Stomach smooth muscle (tissue), 2 donors: ENCODE results near the gene RAP1GDS1.
"Not testable (repeated sequence)": the region's sequence is repeated elsewhere in the genome, so short reads cannot be mapped to it uniquely, and the experiment has no call there.

ENCODE experiments used
- H3K27ac ChIP-seq: one replicate; pipeline ENCODE4 v1.7.0; 2013; ENCODE audit warnings: mild to moderate bottlenecking, low read length, inconsistent platforms
- H3K27me3 ChIP-seq, 2 donors: one replicate each; pipeline ENCODE4 v1.7.0; 2013; ENCODE audit warnings: low read length in 2 of 2; ENCODE audit not compliant: insufficient read depth in 2 of 2, control insufficient read depth in 1 of 2
- H3K36me3 ChIP-seq, 2 donors: one replicate each; pipeline ENCODE4 v1.7.0; 2013; ENCODE audit warnings: low read length in 2 of 2; ENCODE audit not compliant: control insufficient read depth in 2 of 2, insufficient read depth in 2 of 2
- H3K4me1 ChIP-seq: one replicate; pipeline ENCODE4 v1.7.0; 2013; ENCODE audit warnings: low read length; ENCODE audit not compliant: control insufficient read depth, insufficient read depth
- H3K4me3 ChIP-seq, 2 donors: one replicate each; pipeline ENCODE4 v1.7.0; 2013; ENCODE audit warnings: low read length in 2 of 2
- H3K9ac ChIP-seq, 2 donors: one replicate each; pipeline ENCODE4 v1.7.0; 2013; ENCODE audit warnings: low read length in 2 of 2, mild to moderate bottlenecking in 1 of 2
- H3K9me3 ChIP-seq, 2 donors: one replicate each; pipeline ENCODE4 v1.7.0; 2013; ENCODE audit warnings: low read length in 2 of 2; ENCODE audit not compliant: control insufficient read depth in 2 of 2
- donor health status: healthy.
- donor health status: Pancreatic carcinoma.

The RAP1GDS1 gene

DNA sequence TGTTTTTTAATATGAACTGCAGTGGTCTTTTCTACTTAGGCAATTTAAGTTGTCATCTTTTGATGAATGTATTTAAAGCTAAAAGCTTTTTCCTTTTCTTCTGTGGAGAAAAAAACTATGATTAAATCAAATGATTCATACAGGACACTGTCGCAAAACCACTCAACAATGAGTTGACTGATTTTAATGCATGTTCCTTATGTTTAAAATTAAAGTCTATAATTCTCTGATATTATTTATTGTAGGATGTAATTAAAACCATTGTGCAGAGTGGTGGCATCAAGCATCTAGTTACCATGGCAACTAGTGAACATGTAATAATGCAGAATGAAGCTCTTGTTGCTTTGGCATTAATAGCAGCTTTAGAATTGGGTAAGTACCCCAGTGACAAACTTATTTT lies 172.5 kb downstream of the RAP1GDS1 start:
- peaks cover 5 to 8% of the 10 kb centered on the region in 2 donors for H3K36me3 ChIP-seq

DNA sequence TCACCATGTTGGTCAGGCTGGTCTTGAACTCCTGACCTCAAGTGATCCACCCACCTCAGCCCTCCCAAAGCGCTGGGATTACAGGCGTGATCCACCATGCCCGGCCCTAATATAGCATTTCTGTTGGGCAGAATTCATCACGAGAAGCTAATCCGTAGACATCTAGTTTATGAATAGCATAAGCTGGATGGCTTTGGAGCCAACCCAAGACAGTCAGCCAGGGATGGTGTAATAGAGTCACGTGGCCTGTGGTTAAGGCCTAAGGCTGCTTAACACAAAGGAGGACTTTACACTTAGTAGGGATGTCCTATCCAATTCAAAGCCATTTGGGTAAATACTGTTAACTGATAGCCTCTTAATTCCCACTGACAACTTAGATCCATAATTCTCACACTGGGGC lies 173.6 kb downstream of the RAP1GDS1 start:
- no peaks in the 10 kb centered on the region for H3K27me3 ChIP-seq
- no peaks in the 10 kb centered on the region for H3K4me1 ChIP-seq
- H3K9ac ChIP-seq: no peak overlapping the region
- H3K27ac ChIP-seq: no peak overlapping the region
- peaks cover 5 to 8% of the 10 kb centered on the region in 2 donors for H3K36me3 ChIP-seq
- H3K4me3 ChIP-seq: no peak overlapping the region
- no peaks in the 10 kb centered on the region for H3K9me3 ChIP-seq

More for the DNA sequence above, 172.5 kb downstream of the RAP1GDS1 start:
- Histone ChIP-seq H3K4me3 (no peak overlapping the region), H3K4me1 (no peaks in the 10 kb centered on the region), H3K27ac (no peak overlapping the region), H3K27me3 (no peaks in the 10 kb centered on the region), H3K9ac (no peak overlapping the region), H3K9me3 (no peaks in the 10 kb centered on the region)

DNA sequence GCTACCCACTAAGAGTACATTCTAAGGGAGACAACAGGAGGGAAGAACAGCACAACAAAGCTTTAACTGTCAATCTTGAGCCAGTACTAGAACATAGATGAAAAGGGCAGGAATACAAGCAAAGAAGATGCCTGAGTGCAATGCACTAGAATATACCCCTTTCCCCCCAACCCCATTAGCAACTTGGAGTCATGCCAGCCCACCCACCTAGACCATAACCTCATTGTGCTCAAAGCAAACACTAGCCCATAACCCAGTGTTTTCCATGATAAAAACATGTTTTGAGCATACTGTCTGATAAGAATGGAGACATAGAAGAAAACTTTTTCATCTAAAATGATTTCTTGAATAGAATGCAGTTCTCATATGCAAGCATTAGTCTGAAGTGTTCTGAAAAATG lies 183.2 kb downstream of the RAP1GDS1 start:
- Histone ChIP-seq H3K4me3 (no peak overlapping the region), H3K9me3 (no peaks in the 10 kb centered on the region), H3K27me3 (no peaks in the 10 kb centered on the region), H3K36me3 (peaks cover 9% of the 10 kb centered on the region in 2 donors), H3K4me1 (no peaks in the 10 kb centered on the region), H3K27ac (no peak overlapping the region), H3K9ac (no peak overlapping the region)

DNA sequence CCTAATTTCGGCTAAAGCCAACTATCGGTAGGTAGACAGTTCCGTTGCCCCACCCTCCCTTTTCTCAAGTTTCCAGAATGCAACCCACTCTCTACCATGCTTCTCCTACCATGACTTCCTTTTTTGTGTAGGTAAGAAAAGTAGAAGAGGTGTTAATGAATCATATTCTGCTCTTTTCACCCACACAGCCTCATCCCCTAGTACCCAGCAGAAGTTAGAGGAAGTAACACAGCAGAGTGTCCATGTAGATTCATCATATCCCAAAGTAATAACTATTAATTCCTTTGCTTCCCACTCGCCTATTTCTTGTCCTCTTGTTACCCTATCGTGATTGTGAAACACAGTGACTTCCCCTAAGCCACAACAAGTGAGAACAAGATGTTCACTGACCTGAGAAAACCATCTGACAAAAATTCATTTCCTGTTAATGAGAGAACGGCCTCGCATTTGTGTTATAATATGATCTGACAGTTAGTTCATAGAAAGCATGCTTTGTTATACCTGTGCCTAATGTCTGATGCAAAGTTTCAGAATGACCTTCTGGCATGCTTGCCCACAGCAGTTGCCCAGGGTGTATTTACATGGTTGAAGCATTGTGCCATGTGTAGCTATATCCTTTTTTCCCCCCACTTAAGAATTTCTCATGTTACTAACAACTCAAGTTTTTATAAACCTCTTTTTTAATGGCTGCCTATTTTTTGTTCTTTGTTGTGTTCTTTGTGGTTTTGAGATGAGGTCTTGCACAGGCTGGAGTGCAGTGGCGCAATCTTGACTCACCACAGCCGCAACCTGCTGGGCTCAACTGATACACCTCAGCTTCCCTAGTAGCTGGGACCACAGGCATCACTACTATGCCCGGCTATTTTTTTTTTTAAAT lies 185.6 kb downstream of the RAP1GDS1 start:
- H3K27ac ChIP-seq: no peak overlapping the region

DNA sequence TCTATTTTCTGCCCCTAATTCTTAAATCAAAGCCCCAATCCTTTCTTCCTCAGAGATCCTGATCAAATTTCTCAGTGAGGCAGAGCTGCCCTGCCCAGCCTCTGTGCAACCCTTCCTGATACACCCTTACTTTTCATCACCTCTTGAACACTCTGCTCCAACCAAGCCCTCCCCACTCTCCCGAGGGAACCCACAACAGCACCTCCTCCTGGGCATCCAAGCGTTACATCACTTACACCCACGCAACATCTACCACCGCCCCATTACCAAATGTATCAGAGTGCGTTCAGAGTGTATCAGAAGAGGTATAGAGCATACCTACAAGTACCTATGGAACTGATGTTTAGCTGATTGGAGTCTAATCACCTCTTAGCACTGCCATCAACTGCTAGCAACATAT lies 186.5 kb downstream of the RAP1GDS1 start:
- Histone ChIP-seq H3K4me3 (no peak overlapping the region), H3K27ac (no peak overlapping the region), H3K4me1 (no peaks in the 10 kb centered on the region), H3K9me3 (no peaks in the 10 kb centered on the region), H3K27me3 (no peaks in the 10 kb centered on the region), H3K9ac (no peak overlapping the region), H3K36me3 (peaks cover 3 to 4% of the 10 kb centered on the region in 2 donors)

More for the DNA sequence above, 185.6 kb downstream of the RAP1GDS1 start:
- Histone ChIP-seq H3K9me3 (no peaks in the 10 kb centered on the region), H3K4me1 (no peaks in the 10 kb centered on the region), H3K36me3 (peaks cover 9% of the 10 kb centered on the region in 2 donors), H3K27me3 (no peaks in the 10 kb centered on the region), H3K4me3 (no peak overlapping the region), H3K9ac (no peak overlapping the region)

DNA sequence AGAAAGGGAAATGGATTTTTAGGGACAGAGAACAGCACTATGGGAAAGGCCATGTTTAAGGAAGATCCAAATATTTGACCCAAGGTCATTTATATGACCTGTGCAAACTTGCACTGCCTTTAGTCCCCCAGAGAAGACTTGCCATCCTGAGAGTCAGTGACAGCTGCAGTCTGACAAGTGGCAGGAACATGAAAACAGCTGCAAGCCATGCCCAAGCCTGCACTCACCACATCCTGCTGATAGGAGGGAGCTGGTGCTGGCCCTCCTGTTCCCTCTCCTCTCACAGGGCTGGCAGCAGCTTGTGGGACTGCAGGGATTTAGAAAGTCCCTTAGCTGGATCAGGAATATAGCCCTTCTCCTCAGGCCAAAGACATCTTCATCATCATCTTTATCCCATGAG lies 187.7 kb downstream of the RAP1GDS1 start:
- H3K27me3 ChIP-seq: no peaks in the 10 kb centered on the region
- no peak overlapping the region for H3K4me3 ChIP-seq
- no peak overlapping the region for H3K27ac ChIP-seq
- H3K9ac ChIP-seq: no peak overlapping the region
- H3K4me1 ChIP-seq: no peaks in the 10 kb centered on the region
- H3K9me3 ChIP-seq: no peaks in the 10 kb centered on the region
- no peaks in the 10 kb centered on the region for H3K36me3 ChIP-seq

DNA sequence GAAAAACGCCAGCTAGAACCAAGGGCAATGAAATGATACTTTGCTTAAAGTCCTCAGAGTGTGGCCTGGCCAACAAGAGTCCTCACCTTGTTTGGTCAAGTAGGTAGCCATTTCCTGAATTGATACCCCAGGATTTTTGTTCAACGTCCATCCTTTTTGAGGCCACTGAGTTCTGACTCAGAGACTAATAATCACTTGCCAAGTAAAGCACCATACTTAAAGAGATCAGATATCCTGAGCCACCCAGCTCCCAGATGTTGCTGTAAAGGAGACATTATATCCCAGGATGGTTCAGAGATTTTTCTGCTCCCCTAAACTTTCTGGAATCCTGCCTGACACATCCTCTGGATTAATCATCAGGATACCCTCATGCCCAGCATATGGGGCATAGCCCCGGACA lies 190.9 kb downstream of the RAP1GDS1 start:
- no peak overlapping the region for H3K4me3 ChIP-seq
- H3K27me3 ChIP-seq: no peaks in the 10 kb centered on the region
- no peaks in the 10 kb centered on the region for H3K9me3 ChIP-seq
- no peak overlapping the region for H3K27ac ChIP-seq
- H3K4me1 ChIP-seq: no peaks in the 10 kb centered on the region
- H3K36me3 ChIP-seq: no peaks in the 10 kb centered on the region
- H3K9ac ChIP-seq: no peak overlapping the region

DNA sequence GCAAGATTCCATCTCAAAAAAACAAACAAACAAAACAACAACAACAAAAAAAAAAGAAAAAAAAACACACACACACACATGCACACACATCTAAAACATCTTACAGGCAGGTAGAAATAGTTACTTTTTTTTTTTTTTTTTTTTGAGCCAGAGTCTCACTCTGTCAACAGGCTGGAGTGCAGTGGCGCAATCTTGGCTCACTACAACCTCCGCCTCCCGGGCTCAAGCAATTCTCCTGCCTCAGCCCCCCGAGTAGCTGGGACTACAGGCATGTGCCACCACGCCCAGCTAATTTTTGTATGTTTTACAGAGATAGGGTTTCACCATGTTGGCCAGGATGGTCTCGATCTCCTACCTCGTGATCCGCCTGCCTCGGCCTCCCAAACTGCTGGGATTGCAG lies 196.2 kb downstream of the RAP1GDS1 start:
- H3K9me3 ChIP-seq, H3K4me3 ChIP-seq, H3K27me3 ChIP-seq, H3K27ac ChIP-seq, H3K4me1 ChIP-seq, H3K9ac ChIP-seq, H3K36me3 ChIP-seq: not testable (repeated sequence)

DNA sequence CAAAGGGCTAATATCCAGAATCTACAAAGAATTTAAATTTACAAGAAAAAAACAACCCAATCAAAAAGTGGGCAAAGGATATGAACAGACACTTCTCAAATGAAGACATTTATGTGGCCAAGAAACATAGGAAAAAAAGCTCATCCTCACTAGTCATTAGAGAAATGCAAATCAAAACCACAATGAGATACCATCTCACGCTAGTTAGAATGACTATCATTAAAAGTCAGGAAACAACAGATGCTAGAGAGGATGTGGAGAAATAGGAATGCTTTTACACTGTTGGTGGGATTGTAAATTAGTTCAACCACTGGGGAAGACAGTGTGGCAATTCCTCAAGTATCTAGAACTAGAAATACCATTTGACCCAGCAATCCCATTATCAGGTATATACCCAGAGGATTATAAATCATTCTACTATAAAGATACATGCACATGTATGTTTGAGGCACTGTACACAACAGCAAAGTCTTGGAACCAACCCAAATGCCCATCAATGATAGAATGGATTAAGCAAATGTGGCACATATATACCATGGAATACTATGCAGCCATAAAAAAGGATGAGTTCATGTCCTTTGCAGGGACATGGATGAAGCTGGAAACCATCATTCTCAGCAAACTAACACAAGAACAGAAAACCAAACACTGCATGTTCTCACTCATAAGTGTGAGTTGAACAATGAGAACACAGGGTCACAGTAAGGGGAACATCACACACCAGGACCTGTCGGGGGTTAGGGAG lies 200.1 kb downstream of the RAP1GDS1 start:
- not testable (repeated sequence) for H3K9me3 ChIP-seq, H3K4me1 ChIP-seq, H3K27ac ChIP-seq, H3K9ac ChIP-seq, H3K36me3 ChIP-seq, H3K27me3 ChIP-seq, H3K4me3 ChIP-seq

DNA sequence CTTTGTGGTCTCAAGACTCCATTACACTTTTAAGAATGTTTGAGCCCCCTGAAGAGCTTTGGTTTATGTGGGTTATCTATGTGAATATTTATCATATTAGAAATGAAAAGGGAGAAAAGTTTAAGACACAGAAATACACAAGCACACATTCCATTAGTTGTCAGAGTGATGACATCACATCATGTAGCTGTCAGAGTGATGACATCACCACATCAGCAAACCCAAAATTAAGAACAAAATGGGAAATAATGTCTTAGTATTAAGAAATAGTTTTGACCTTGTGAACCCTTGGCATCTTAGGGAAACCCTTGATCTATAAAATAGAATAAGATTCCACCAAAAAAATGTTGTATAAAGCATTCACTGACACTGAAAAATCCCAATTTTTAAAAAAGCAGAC lies 201.3 kb downstream of the RAP1GDS1 start:
- Histone ChIP-seq H3K4me1 (peaks cover 3% of the 10 kb centered on the region), H3K27me3 (no peaks in the 10 kb centered on the region), H3K36me3 (no peaks in the 10 kb centered on the region)

More for the DNA sequence above, 201.3 kb downstream of the RAP1GDS1 start:
- no peak overlapping the region for H3K27ac ChIP-seq
- no peaks in the 10 kb centered on the region for H3K9me3 ChIP-seq
- H3K4me3 ChIP-seq: no peak overlapping the region
- no peak overlapping the region for H3K9ac ChIP-seq
